ENCODE measurements around the gene ASAH2. TPM values are rescaled to one million over a fixed set of nuclear protein-coding genes. Genes with fewer than 3 reads are reported as not detected.

Gene ASAH2
- total RNA-seq, 4 donors from 2014 or later: 0.11 to 0.81 (median 0.69) TPM

DNA sequence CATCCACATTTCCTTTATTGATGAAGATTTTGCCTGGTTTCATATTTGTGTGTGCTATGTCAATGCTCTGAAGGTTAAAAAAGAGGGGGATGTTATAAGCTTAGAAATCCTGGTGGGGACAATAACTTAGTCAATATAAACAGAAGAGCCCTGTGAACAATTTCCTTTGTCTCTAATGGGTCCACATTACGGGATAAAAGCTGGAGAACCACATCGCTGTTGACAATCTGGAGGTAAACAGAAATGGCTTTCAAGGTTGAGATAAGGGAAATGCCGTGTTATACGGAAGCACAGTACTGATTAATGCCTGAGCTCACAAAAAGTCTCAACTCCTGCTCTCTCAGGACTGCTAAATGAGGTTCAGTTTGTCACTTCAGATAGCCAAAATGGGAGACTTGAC, 16.8 kb downstream of the ASAH2 start:
- H3K36me3 ChIP-seq: no peaks in the 10 kb centered on the region
- H3K4me1 ChIP-seq: no peaks in the 10 kb centered on the region
- H3K27me3 ChIP-seq: no peaks in the 10 kb centered on the region
- DNase-seq: no peak
- intact Hi-C loops (cut with DNase I): no loop called here
- 57 to 63% methylated on average over 4 of the region's 4 CpGs for WGBS, 2 donors
- H3K9me3 ChIP-seq: no peaks in the 10 kb centered on the region
- no peak overlapping the region for H3K4me3 ChIP-seq (replicated peaks in 1 of 3)
- H3K27ac ChIP-seq: no peak overlapping the region
- TF ChIP-seq, protein P1, sequence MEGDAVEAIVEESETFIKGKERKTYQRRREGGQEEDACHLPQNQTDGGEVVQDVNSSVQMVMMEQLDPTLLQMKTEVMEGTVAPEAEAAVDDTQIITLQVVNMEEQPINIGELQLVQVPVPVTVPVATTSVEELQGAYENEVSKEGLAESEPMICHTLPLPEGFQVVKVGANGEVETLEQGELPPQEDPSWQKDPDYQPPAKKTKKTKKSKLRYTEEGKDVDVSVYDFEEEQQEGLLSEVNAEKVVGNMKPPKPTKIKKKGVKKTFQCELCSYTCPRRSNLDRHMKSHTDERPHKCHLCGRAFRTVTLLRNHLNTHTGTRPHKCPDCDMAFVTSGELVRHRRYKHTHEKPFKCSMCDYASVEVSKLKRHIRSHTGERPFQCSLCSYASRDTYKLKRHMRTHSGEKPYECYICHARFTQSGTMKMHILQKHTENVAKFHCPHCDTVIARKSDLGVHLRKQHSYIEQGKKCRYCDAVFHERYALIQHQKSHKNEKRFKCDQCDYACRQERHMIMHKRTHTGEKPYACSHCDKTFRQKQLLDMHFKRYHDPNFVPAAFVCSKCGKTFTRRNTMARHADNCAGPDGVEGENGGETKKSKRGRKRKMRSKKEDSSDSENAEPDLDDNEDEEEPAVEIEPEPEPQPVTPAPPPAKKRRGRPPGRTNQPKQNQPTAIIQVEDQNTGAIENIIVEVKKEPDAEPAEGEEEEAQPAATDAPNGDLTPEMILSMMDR (IDR thresholded peaks at IDR 0.05): no peak
- no peak for TF ChIP-seq POLR2A (IDR thresholded peaks at IDR 0.05)

DNA sequence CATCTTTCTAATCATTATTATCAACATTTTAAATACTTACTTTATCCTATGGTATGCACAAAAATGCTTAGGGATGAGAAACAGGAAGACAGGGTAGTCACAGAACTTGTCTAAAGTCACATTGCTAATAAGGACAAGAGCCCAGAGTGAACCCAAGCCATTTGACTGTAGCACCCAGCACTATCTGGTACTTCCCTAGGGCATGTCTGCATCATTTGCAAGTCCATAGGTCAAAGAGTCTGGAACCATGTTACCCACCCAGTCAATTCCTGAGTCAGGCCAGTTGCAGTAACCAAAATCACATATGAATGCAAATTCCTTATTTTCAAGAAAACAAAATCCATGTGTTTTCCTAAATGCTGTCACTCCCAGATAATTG, 19.1 kb downstream of the ASAH2 start:
- no peak overlapping the region for H3K4me3 ChIP-seq (replicated peaks in 1 of 3)
- no peaks in the 10 kb centered on the region for H3K4me1 ChIP-seq
- DNase-seq: no peak
- no peaks in the 10 kb centered on the region for H3K27me3 ChIP-seq
- intact Hi-C loops (cut with DNase I): no loop called here
- no peaks in the 10 kb centered on the region for H3K9me3 ChIP-seq
- no peak for TF ChIP-seq POLR2A (IDR thresholded peaks at IDR 0.05)
- TF ChIP-seq, protein P1 (IDR thresholded peaks at IDR 0.05): no peak
- H3K27ac ChIP-seq: no peak overlapping the region
- no peaks in the 10 kb centered on the region for H3K36me3 ChIP-seq

DNA sequence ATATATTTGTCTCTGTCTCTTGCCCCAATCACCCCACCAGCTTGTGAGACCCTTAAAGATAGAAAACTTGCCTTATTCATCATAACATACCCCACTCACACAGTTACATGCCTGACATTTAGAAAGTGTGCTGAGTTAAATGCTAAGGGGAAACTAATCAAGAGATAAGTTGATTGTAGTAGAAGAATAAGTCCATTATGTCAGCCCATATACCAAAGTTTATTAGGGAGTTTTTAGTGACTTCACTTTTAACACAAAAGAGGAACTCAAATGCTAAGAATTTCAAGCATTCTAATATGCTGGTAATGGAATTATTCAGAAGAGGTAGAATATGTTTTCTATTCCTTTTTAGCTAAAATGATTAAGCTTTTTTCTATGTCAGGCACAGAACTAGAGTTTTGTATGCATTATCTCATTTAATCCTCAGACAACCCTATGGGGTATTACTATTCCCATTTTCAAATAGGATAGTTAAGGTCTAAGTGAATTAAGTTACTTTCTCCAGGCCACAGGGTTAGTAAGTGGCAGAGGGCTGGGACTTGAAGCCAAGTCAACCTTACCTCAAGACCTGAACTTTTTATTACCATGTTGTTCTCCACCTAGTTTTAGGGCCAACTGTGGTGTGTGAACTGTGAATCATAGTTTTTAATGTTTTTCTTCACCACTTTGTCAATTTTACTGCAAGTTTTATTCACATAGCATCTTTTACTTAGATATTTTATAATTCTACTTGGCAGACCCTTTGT, 19.6 kb downstream of the ASAH2 start:
- Histone ChIP-seq H3K9me3 (no peaks in the 10 kb centered on the region), H3K4me1 (no peaks in the 10 kb centered on the region), H3K27me3 (no peaks in the 10 kb centered on the region), H3K4me3 (replicated peaks in 1 of 3) (no peak overlapping the region), H3K36me3 (no peaks in the 10 kb centered on the region), H3K27ac (no peak overlapping the region)
- no peak for DNase-seq
- intact Hi-C loops (cut with DNase I): no loop called here
- TF ChIP-seq POLR2A (IDR thresholded peaks at IDR 0.05): no peak
- TF ChIP-seq, protein P1 (IDR thresholded peaks at IDR 0.05): no peak

DNA sequence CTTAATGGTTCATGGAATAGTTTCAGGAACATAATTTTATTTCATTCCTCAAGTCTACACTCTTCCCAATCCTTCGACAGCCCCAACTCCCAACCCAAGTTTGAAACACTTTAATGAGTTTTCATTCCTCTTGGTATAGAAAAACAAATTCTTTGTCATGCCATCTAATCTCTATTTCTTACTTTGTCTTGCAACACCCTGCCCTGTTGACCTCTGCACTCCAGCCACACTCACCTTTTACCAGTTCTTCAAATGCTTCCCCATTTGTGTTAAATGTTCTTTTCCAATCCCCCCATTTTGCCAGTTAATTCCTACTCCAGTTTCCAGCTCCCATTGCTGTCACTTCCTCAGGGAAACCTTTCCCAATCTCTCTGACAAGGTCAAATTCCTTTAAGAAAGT, 21.9 kb downstream of the ASAH2 start:
- H3K4me3 ChIP-seq (replicated peaks in 1 of 3): no peak overlapping the region
- intact Hi-C loops (cut with DNase I): no loop called here
- no peaks in the 10 kb centered on the region for H3K36me3 ChIP-seq
- no peaks in the 10 kb centered on the region for H3K4me1 ChIP-seq
- H3K27me3 ChIP-seq: no peaks in the 10 kb centered on the region
- H3K27ac ChIP-seq: no peak overlapping the region
- TF ChIP-seq, protein P1 (IDR thresholded peaks at IDR 0.05): no peak
- no peak for TF ChIP-seq POLR2A (IDR thresholded peaks at IDR 0.05)
- H3K9me3 ChIP-seq: no peaks in the 10 kb centered on the region
- 58 to 60% methylated on average over 1 of the region's 1 CpG for WGBS, 2 donors
- DNase-seq: no peak

DNA sequence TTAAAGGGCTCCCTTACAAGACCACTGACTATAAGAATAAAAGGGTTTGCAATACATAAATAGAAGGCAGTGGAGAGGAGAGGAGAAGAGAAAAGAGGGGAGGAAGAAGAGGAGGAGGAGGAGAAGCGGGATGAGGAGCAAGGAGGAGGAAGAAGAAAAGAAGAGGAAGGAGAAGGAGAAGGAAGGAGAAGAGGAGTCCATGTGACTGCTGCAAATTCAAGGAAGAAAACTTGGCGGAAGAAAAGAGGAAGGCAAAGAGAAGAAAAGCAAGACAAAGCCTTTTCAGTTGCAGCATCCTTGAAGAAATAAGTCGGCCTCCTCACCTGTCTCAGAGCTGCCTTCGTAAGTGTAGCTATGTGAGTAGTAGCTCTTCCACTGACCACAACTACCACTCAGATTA, 22.6 kb downstream of the ASAH2 start:
- Histone ChIP-seq H3K27ac (no peak overlapping the region), H3K4me3 (replicated peaks in 1 of 3) (no peak overlapping the region), H3K4me1 (no peaks in the 10 kb centered on the region), H3K36me3 (no peaks in the 10 kb centered on the region), H3K27me3 (no peaks in the 10 kb centered on the region), H3K9me3 (no peaks in the 10 kb centered on the region)
- no peak for TF ChIP-seq POLR2A (IDR thresholded peaks at IDR 0.05)
- TF ChIP-seq, protein P1 (IDR thresholded peaks at IDR 0.05): no peak
- intact Hi-C loops (cut with DNase I): no loop called here
- no peak for DNase-seq
- 75 to 89% methylated on average over 4 of the region's 4 CpGs for WGBS, 2 donors
